ENCODE measurements around the gene A2M. TPM values are rescaled to one million over a fixed set of nuclear protein-coding genes. Genes with fewer than 3 reads are reported as not detected.

A2M gene
- total and polyA plus RNA-seq, 2 of the 4 experiments (the other 2 are of a cell fraction), result 1.1 to 3.2 TPM

GRCh38 chr12:9087087-9087835 lies 28.5 kb downstream of the A2M start:
- no peak overlapping the region for H3K9ac ChIP-seq (ENCODE audit: low read depth, low read length)
- H2BK5ac ChIP-seq (ENCODE audit: low read depth, low read length, poor library complexity, severe bottlenecking), result no peak overlapping the region
- TF ChIP-seq NFE2L2 (IDR thresholded peaks at IDR 0.05; ENCODE audit: low read depth, low read length), result no peak
- no peak for TF ChIP-seq RCOR1 (IDR thresholded peaks at IDR 0.05; ENCODE audit: insufficient replicate concordance, low read length)
- no peak for TF ChIP-seq POLR2A (IDR thresholded peaks at IDR 0.05; ENCODE audit: low read depth, low read length)
- TF ChIP-seq MXI1 (IDR thresholded peaks at IDR 0.05; ENCODE audit: borderline replicate concordance, low read depth, low read length), result no peak
- TF ChIP-seq ELK1 (IDR thresholded peaks at IDR 0.05; ENCODE audit: borderline replicate concordance, low read depth, low read length), result no peak
- no peak for TF ChIP-seq CEBPB (IDR thresholded peaks at IDR 0.05; ENCODE audit: low read depth, low read length)
- TF ChIP-seq CHD1 (IDR thresholded peaks at IDR 0.05; ENCODE audit: low read depth, low read length), result no peak
- TF ChIP-seq MAFK (IDR thresholded peaks at IDR 0.05; ENCODE audit: low read depth, low read length), result no peak
- no peak for TF ChIP-seq MAZ (IDR thresholded peaks at IDR 0.05; ENCODE audit: borderline replicate concordance, low read depth, low read length)
- no peak for TF ChIP-seq RFX5 (IDR thresholded peaks at IDR 0.05; ENCODE audit: low read depth, low read length)
- no peak for TF ChIP-seq BHLHE40 (IDR thresholded peaks at IDR 0.05; ENCODE audit: low read depth, low read length)
- no peak for TF ChIP-seq RAD21 (IDR thresholded peaks at IDR 0.05; ENCODE audit: low read length)
- no peak for TF ChIP-seq FOS (IDR thresholded peaks at IDR 0.05; ENCODE audit: low read depth, low read length)
- TF ChIP-seq USF2 (IDR thresholded peaks at IDR 0.05; ENCODE audit: low read depth, low read length), result no peak
- H3K36me3 ChIP-seq (ENCODE audit: control insufficient read depth, insufficient read depth, low read length), result 0 out of 2 replicates have a peak, but pooled peaks cover 1% of the 10 kb centered on the region
- no peak overlapping the region for H2BK120ac ChIP-seq (ENCODE audit: low read depth, low read length)
- H2BK20ac ChIP-seq (ENCODE audit: low read depth, low read length), result no peak overlapping the region
- CTCF ChIA-PET, result interaction anchor here (0.6 kb wide), 1 partner anchor 197 kb away, joined by 3 read pairs; no protein-coding TSS in a partner anchor
- no peak overlapping the region for H3K4me2 ChIP-seq (ENCODE audit: low read depth, low read length)
- H4K8ac ChIP-seq (ENCODE audit: low read depth in 2 of 2, low read length in 2 of 2), result no peak overlapping the region
- H3K79me1 ChIP-seq (ENCODE audit: low read depth in 1 of 2, low read length in 2 of 2), result no peaks in the 10 kb centered on the region
- dilution Hi-C loops (cut with HindIII; ENCODE audit: low sequenced_read_pairs, unreplicated experiment) (no loop called here), in situ Hi-C loops (cut with MboI; ENCODE audit: low sequenced_read_pairs) (no loop called here), intact Hi-C loops (cut with micrococcal nuclease) (no loop called here)
- H4K5ac ChIP-seq (ENCODE audit: low read depth, low read length), result no peak overlapping the region
- POLR2A ChIA-PET (ENCODE audit: unreplicated experiment), result no interaction called here
- H3K4ac ChIP-seq (ENCODE audit: low read depth, low read length), result no peak overlapping the region
- no peak overlapping the region for H2BK15ac ChIP-seq (ENCODE audit: low read depth, low read length)
- no peak overlapping the region for H2AK9ac ChIP-seq (replicated peaks; ENCODE audit: low read depth, low read length, poor library complexity)
- H3K56ac ChIP-seq (ENCODE audit: extremely low read depth, insufficient read depth, low read length), result no peak overlapping the region
- H3K4me3 ChIP-seq (ENCODE audit: insufficient read depth, low read depth, low read length), result no peak overlapping the region
- ATAC-seq (ENCODE audit: low read depth) (no peak), DNase-seq (no peak)
- H3K18ac ChIP-seq (ENCODE audit: low read depth, low read length), result no peak overlapping the region
- no peaks in the 10 kb centered on the region for H3K9me3 ChIP-seq (ENCODE audit: control insufficient read depth, insufficient read depth, low read length)
- no peak overlapping the region for H3K27ac ChIP-seq (ENCODE audit: insufficient read depth, low read length)
- H4K20me1 ChIP-seq (ENCODE audit: insufficient read depth, low read length), result no peaks in the 10 kb centered on the region
- no peaks in the 10 kb centered on the region for H3K4me1 ChIP-seq (ENCODE audit: control insufficient read depth, insufficient read depth, low read length)
- H3K14ac ChIP-seq (replicated peaks; ENCODE audit: low read depth, low read length), result no peak overlapping the region
- no TSS peak for BruUV-seq (replicated peaks)
- no peaks in the 10 kb centered on the region for H3K27me3 ChIP-seq (ENCODE audit: control insufficient read depth, insufficient read depth, low read length)
- H2AK5ac ChIP-seq (ENCODE audit: low read depth, low read length), result no peak overlapping the region
- no peak overlapping the region for H4K91ac ChIP-seq (ENCODE audit: insufficient read depth, low read depth, low read length)
- H3K9me1 ChIP-seq (ENCODE audit: insufficient read depth, low read length), result no peaks in the 10 kb centered on the region
- H2AFZ ChIP-seq (replicated peaks; ENCODE audit: low read length, poor library complexity), result no peak overlapping the region
- H3K23ac ChIP-seq (ENCODE audit: low read depth, low read length), result no peak overlapping the region
